PC-9 (cell line): ENCODE data around the gene TRABD2A. TPM values are rescaled to one million over a fixed set of nuclear protein-coding genes. Genes with fewer than 3 reads are reported as not detected.

Source experiments
- BruUV-seq: library from RNA; stranded (reverse); fragments of 400-500 nt; replicated peaks from 2 replicates; lab custom pipeline; 2021; lab: Mats Ljungman, UMichigan
- CTCF ChIA-PET: fragments of 300-600 bp; sonication (Branson Sonifier 250); formaldehyde crosslinking; loops from one replicate; lab custom pipeline; 2022; ENCODE audit warnings: antibody characterized with exemption; lab: Charles Lee
- POLR2A ChIA-PET: fragments of 300-600 bp; sonication (Branson Sonifier 250); formaldehyde crosslinking; loops from one replicate; lab custom pipeline; 2022; ENCODE audit warnings: antibody characterized with exemption; ENCODE audit not compliant: unreplicated experiment; lab: Charles Lee
- DNase-seq, 2 experiments: peaks; one replicate each; pipeline versions ENCODE4 v3.0.0 to v3.0.0-alpha.2; 2015 to 2022; ENCODE audit warnings: mixed read lengths in 1 of 2
- H2AFZ ChIP-seq: fragments of 200-600 bp; sonication (generic); 2 replicates; pipeline ENCODE4 v1.8.1; 2017; ENCODE audit warnings: antibody characterized with exemption
- H3F3A ChIP-seq: fragments of 200-600 bp; sonication (generic); 2 replicates; pipeline ENCODE4 v1.8.1; 2017; ENCODE audit warnings: antibody characterized with exemption, mild to moderate bottlenecking, low read depth; ENCODE audit not compliant: insufficient read depth
- H3K27ac ChIP-seq: fragments of 200-600 bp; sonication (generic); 2 replicates; pipeline ENCODE4 v1.6.1; 2016; ENCODE audit warnings: mixed run types
- H3K27me3 ChIP-seq: fragments of 200-600 bp; sonication (generic); 2 replicates; pipeline ENCODE4 v1.6.1; 2016; ENCODE audit warnings: low read depth, mixed run types; ENCODE audit not compliant: insufficient read depth
- H3K36me3 ChIP-seq: fragments of 200-600 bp; sonication (generic); 2 replicates; pipeline ENCODE4 v1.6.1; 2016; ENCODE audit warnings: low read depth, mixed run types
- H3K4me1 ChIP-seq: fragments of 200-600 bp; sonication (generic); replicated peaks from 2 replicates; pipeline ENCODE4 v1.6.1; 2016; ENCODE audit warnings: mixed run types; ENCODE audit not compliant: insufficient read depth
- H3K4me2 ChIP-seq: fragments of 200-600 bp; sonication (generic); 2 replicates; pipeline ENCODE4 v1.6.1; 2017; ENCODE audit warnings: mixed run types
- H3K4me3 ChIP-seq: fragments of 200-600 bp; sonication (generic); 2 replicates; pipeline ENCODE4 v1.6.1; 2016; ENCODE audit warnings: mixed run types
- H3K79me2 ChIP-seq: fragments of 200-600 bp; sonication (generic); 2 replicates; pipeline ENCODE4 v1.6.1; 2017; ENCODE audit warnings: low read depth, mixed run types
- H3K9me2 ChIP-seq: fragments of 200-600 bp; sonication (generic); 2 replicates; pipeline ENCODE4 v1.8.1; 2017; ENCODE audit warnings: mild to moderate bottlenecking; ENCODE audit not compliant: insufficient read depth
- H3K9me3 ChIP-seq: fragments of 200-600 bp; sonication (generic); 2 replicates; pipeline ENCODE4 v1.8.1; 2016; ENCODE audit warnings: low read depth; ENCODE audit not compliant: insufficient read depth
- H4K20me1 ChIP-seq: fragments of 200-600 bp; sonication (generic); 2 replicates; pipeline ENCODE4 v1.8.1; 2017; ENCODE audit not compliant: insufficient read depth
- CTCF ChIP-seq: fragments of 200-600 bp; sonication (generic); conservative IDR thresholded peaks from 2 replicates; pipeline ENCODE4 v1.6.1; 2017; ENCODE audit warnings: mixed run types, antibody characterized with exemption, mild to moderate bottlenecking, moderate library complexity
- EZH2 ChIP-seq: fragments of 200-600 bp; sonication (generic); IDR thresholded peaks from 2 replicates; pipeline ENCODE4 v1.8.0; 2017; ENCODE audit warnings: antibody characterized with exemption, low read depth
- intact Hi-C: fragments of 100-400 bp; cut with micrococcal nuclease; formaldehyde crosslinking; loops from one replicate; pipeline ENCODE4 v1.10.0; 2022; ENCODE audit not compliant: unreplicated experiment
- total RNA-seq: library from RNA; stranded (reverse); gene quantifications from 2 replicates; pipeline ENCODE4 v1.2.3, GENCODE V29; 2021

The TRABD2A gene
- total RNA-seq, 1 experiment from 2014 or later: 2.2 TPM

GRCh38 chr2:84881581-84882413 is 913 bp upstream of the TRABD2A start:
- Histone ChIP-seq H3K27me3 (peaks cover 41% of the 10 kb centered on the region), H3K27ac (no peak overlapping the region), H3K4me2 (peak overlapping the region; percentile 93), H3K9me2 (no peaks in the 10 kb centered on the region), H3K79me2 (no peaks in the 10 kb centered on the region), H3K4me1 (0 out of 2 replicates have a peak, but pooled peaks cover 4% of the 10 kb centered on the region), H3K4me3 (peak overlapping the region; percentile 59), H4K20me1 (no peaks in the 10 kb centered on the region), H3K36me3 (no peaks in the 10 kb centered on the region), H2AFZ (peak overlapping the region; percentile 85), H3F3A (no peaks in the 10 kb centered on the region; the same call in 1 of the 2 replicates), H3K9me3 (no peaks in the 10 kb centered on the region)
- DNase-seq: peak; percentile 62 to 63
- CTCF ChIA-PET: interaction anchor here (1.3 kb wide), 1 partner anchor 44 kb away, joined by 4 read pairs; no protein-coding TSS in a partner anchor
- POLR2A ChIA-PET: interaction anchor here (0.7 kb wide), 1 partner anchor 175 kb away, joined by 3 read pairs; no protein-coding TSS in a partner anchor
- BruUV-seq: no TSS peak
- intact Hi-C loops: loop anchor here (1.0 kb wide), 2 partner anchors 44 to 386 kb away; no protein-coding TSS in a partner anchor
- TF ChIP-seq CTCF (peak; percentile 79), EZH2 (0 out of 2 replicates have a peak, but pooled peaks have one; percentile 35)

GRCh38 chr2:84880395-84880644 is 564 bp downstream of the TRABD2A start:
- 0 out of 2 replicates have a peak, but pooled peaks cover 4% of the 10 kb centered on the region for H3K4me1 ChIP-seq
- no peaks in the 10 kb centered on the region for H4K20me1 ChIP-seq
- H3K79me2 ChIP-seq: no peaks in the 10 kb centered on the region
- peaks cover 47% of the 10 kb centered on the region for H3K27me3 ChIP-seq
- peak overlapping the region; percentile 85 for H2AFZ ChIP-seq
- H3F3A ChIP-seq: no peaks in the 10 kb centered on the region; the same call in 1 of the 2 replicates
- no peak for TF ChIP-seq EZH2
- TF ChIP-seq CTCF: no peak
- no TSS peak for BruUV-seq
- intact Hi-C loops: no loop called here
- no peaks in the 10 kb centered on the region for H3K9me3 ChIP-seq
- no peaks in the 10 kb centered on the region for H3K9me2 ChIP-seq
- H3K27ac ChIP-seq: no peak overlapping the region
- ChIA-PET CTCF (no interaction called here), POLR2A (no interaction called here)
- H3K36me3 ChIP-seq: no peaks in the 10 kb centered on the region
- DNase-seq: no peak
- peak overlapping the region; percentile 93 for H3K4me2 ChIP-seq
- H3K4me3 ChIP-seq: peak overlapping the region; percentile 59; the same call in 1 of the 2 replicates

GRCh38 chr2:84879584-84880394 is 1.1 kb downstream of the TRABD2A start:
- no peaks in the 10 kb centered on the region; the same call in 1 of the 2 replicates for H3F3A ChIP-seq
- H2AFZ ChIP-seq: no peak overlapping the region; the same call in 1 of the 2 replicates
- no peak for DNase-seq
- no peak overlapping the region for H3K27ac ChIP-seq
- intact Hi-C loops: no loop called here
- no peaks in the 10 kb centered on the region for H4K20me1 ChIP-seq
- no peaks in the 10 kb centered on the region for H3K79me2 ChIP-seq
- TF ChIP-seq CTCF: no peak
- no peak for TF ChIP-seq EZH2
- CTCF ChIA-PET: no interaction called here
- BruUV-seq: no TSS peak
- H3K4me1 ChIP-seq: 0 out of 2 replicates have a peak, but pooled peaks cover 4% of the 10 kb centered on the region
- no peaks in the 10 kb centered on the region for H3K36me3 ChIP-seq
- peak overlapping the region; percentile 93; the same call in 1 of the 2 replicates for H3K4me2 ChIP-seq
- peaks cover 47% of the 10 kb centered on the region for H3K27me3 ChIP-seq
- no peaks in the 10 kb centered on the region for H3K9me2 ChIP-seq
- POLR2A ChIA-PET: no interaction called here
- no peak overlapping the region for H3K4me3 ChIP-seq
- no peaks in the 10 kb centered on the region for H3K9me3 ChIP-seq
